ENCODE results near the gene WNT3.

DNA sequence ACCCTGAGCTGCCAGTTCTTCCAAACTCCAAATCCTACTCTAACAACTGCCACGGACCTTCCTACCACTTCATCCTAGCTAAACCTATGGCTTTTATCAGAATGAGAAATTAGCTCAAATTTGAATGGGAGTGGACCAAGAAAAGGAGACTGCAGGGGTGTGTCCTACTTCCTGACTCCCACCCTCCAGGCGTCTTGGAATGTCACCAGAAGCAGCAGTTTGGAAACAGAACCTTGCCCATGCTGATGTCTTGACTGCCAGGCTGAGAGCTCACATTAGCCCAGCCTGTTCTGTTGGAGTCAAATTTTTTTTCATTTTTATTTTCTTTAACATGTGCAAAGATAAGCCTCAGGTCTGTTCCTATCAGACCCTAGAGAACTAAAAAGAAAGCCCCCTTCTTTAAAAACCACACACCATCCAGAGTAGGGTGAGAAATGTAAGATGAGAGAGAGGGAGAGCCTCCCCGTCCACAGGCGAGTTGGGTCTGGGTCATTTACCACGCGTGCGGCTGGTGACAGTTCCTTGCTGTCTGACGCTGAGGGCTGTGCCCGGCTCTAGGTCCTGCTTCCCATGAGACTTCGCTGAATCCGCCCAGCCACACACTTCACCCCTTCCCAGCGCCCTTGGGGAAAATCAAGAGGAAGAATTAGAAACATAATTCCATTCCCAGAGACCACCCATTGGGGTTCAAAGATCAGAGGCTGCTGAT is 54.3 kb downstream of the WNT3 start:
- TF ChIP-seq, protein P1, sequence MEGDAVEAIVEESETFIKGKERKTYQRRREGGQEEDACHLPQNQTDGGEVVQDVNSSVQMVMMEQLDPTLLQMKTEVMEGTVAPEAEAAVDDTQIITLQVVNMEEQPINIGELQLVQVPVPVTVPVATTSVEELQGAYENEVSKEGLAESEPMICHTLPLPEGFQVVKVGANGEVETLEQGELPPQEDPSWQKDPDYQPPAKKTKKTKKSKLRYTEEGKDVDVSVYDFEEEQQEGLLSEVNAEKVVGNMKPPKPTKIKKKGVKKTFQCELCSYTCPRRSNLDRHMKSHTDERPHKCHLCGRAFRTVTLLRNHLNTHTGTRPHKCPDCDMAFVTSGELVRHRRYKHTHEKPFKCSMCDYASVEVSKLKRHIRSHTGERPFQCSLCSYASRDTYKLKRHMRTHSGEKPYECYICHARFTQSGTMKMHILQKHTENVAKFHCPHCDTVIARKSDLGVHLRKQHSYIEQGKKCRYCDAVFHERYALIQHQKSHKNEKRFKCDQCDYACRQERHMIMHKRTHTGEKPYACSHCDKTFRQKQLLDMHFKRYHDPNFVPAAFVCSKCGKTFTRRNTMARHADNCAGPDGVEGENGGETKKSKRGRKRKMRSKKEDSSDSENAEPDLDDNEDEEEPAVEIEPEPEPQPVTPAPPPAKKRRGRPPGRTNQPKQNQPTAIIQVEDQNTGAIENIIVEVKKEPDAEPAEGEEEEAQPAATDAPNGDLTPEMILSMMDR (IDR thresholded peaks at IDR 0.05; ENCODE audit: low read depth, low read length, missing input control): no peak
- TF ChIP-seq, protein P2, sequence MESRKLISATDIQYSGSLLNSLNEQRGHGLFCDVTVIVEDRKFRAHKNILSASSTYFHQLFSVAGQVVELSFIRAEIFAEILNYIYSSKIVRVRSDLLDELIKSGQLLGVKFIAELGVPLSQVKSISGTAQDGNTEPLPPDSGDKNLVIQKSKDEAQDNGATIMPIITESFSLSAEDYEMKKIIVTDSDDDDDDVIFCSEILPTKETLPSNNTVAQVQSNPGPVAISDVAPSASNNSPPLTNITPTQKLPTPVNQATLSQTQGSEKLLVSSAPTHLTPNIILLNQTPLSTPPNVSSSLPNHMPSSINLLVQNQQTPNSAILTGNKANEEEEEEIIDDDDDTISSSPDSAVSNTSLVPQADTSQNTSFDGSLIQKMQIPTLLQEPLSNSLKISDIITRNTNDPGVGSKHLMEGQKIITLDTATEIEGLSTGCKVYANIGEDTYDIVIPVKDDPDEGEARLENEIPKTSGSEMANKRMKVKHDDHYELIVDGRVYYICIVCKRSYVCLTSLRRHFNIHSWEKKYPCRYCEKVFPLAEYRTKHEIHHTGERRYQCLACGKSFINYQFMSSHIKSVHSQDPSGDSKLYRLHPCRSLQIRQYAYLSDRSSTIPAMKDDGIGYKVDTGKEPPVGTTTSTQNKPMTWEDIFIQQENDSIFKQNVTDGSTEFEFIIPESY (IDR thresholded peaks at IDR 0.05): no peak
- TF ChIP-seq RXRA (IDR thresholded peaks at IDR 0.05) (no peak), TAF1 (conservative IDR thresholded peaks at IDR 0.05) (no peak), NR2F2 (IDR thresholded peaks at IDR 0.05) (no peak), GABPA (IDR thresholded peaks at IDR 0.05 in 1 of 2, conservative IDR thresholded peaks at IDR 0.05 in 1 of 2) (no peak), YY1 (IDR thresholded peaks at IDR 0.05) (no peak), RAD21 (IDR thresholded peaks at IDR 0.05) (no peak)
- TF ChIP-seq, protein P3, sequence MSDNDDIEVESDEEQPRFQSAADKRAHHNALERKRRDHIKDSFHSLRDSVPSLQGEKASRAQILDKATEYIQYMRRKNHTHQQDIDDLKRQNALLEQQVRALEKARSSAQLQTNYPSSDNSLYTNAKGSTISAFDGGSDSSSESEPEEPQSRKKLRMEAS (IDR thresholded peaks at IDR 0.05): no peak
- TF ChIP-seq, protein P4, sequence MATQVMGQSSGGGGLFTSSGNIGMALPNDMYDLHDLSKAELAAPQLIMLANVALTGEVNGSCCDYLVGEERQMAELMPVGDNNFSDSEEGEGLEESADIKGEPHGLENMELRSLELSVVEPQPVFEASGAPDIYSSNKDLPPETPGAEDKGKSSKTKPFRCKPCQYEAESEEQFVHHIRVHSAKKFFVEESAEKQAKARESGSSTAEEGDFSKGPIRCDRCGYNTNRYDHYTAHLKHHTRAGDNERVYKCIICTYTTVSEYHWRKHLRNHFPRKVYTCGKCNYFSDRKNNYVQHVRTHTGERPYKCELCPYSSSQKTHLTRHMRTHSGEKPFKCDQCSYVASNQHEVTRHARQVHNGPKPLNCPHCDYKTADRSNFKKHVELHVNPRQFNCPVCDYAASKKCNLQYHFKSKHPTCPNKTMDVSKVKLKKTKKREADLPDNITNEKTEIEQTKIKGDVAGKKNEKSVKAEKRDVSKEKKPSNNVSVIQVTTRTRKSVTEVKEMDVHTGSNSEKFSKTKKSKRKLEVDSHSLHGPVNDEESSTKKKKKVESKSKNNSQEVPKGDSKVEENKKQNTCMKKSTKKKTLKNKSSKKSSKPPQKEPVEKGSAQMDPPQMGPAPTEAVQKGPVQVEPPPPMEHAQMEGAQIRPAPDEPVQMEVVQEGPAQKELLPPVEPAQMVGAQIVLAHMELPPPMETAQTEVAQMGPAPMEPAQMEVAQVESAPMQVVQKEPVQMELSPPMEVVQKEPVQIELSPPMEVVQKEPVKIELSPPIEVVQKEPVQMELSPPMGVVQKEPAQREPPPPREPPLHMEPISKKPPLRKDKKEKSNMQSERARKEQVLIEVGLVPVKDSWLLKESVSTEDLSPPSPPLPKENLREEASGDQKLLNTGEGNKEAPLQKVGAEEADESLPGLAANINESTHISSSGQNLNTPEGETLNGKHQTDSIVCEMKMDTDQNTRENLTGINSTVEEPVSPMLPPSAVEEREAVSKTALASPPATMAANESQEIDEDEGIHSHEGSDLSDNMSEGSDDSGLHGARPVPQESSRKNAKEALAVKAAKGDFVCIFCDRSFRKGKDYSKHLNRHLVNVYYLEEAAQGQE (IDR thresholded peaks at IDR 0.05): no peak
